HG03575 (cell line): ENCODE results near the gene BANP.
"Not testable (repeated sequence)": the region's sequence is repeated elsewhere in the genome, so short reads cannot be mapped to it uniquely, and the experiment has no call there.

Source experiments
- ATAC-seq: cut with Tn5 transposase; IDR thresholded peaks from one replicate; pipeline ENCODE4 v1.9.1; 2021; ENCODE audit not compliant: unreplicated experiment, insufficient number of reproducible peaks, low FRiP score; ENCODE audit errors: extremely low read depth

The BANP gene, protein sequence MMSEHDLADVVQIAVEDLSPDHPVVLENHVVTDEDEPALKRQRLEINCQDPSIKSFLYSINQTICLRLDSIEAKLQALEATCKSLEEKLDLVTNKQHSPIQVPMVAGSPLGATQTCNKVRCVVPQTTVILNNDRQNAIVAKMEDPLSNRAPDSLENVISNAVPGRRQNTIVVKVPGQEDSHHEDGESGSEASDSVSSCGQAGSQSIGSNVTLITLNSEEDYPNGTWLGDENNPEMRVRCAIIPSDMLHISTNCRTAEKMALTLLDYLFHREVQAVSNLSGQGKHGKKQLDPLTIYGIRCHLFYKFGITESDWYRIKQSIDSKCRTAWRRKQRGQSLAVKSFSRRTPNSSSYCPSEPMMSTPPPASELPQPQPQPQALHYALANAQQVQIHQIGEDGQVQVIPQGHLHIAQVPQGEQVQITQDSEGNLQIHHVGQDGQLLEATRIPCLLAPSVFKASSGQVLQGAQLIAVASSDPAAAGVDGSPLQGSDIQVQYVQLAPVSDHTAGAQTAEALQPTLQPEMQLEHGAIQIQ

GRCh38 chr16:87950765-87951551, at the start of gene BANP:
TSS of gene BANP (plus strand) at chr16:87951434. CDS start at chr16:87975116, 23,682 bp downstream.
- ATAC-seq, result peak; percentile 73

DNA sequence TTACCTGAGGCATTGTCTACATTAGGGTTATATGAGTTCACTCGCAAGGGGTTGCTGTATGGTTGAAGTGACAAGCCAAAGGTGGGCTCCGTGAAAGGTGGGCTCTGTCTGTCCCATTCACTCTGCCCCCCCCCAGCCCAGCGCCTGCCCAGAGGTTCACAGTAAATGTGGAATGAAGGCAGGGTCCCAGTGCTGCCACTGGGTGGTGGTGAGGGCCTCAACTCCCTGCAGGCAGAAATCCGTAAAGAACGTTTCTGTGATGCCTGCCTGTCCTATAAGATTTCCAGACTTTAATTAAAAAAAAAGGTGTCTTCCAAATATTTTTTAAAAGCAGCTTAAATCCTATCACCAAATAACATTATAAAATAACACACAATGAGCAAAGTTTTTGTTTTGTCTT, 46.3 kb upstream of the BANP start:
- not testable (repeated sequence) for ATAC-seq

DNA sequence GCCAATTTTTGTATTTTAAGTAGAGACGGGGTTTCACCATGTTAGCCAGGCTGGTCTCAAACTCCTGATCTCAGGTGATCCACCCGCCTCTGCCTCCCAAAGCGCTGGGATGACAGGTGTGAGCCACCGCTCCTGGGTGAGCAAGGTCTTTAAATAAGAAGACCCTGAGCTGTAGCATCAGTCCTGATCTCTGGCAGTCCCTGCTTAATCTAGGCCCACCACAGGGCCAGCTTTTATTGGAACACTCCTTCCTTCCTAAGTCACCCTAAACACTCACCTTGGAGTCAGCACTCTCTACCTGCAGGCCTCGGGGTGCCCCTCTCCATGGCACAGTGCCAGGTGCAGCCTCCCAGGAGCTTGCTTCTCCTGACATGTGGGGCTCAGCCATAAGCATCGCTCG, 45.7 kb upstream of the BANP start:
- not testable (repeated sequence) for ATAC-seq

GRCh38 chr16:87908101-87908500, 43.1 kb upstream of the BANP start:
- not testable (repeated sequence) for ATAC-seq

DNA sequence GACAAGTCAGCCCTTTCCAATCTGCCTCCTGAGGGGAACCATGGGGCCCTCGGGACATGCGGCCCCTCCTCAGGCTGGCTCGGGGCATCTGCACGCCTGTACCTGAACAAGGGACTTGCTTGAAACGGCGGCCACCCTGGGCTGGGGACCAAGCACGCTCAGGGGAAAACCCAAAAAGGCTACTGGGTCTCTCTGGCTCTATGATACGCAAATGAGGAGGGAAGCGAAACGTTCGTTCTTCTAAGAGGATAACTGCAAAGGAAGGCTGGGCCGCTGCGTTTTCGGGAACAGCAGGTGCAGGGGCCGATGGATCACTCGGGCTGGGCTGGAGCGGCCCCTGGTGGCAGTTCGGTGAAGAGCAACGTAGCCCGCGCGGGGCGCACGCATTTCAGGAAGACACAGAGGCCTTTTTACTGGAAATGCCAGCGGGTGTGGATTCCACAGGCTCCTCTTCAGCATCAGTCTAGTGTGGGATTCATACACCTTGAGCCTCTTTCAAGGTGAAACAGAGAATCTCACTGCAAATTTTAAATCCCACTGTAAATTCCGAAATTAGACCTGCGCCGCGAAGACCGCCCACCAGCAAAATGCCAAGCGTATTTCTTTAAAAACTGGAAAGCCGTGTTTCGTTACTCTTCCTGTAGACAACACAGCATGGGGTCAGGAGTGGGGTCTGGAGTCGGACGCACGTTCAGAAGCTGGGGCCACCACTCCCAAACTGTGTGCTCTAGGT, 41.9 kb upstream of the BANP start:
- ATAC-seq, result not testable (repeated sequence)

GRCh38 chr16:87911106-87911763, 40.0 kb upstream of the BANP start:
- not testable (repeated sequence) for ATAC-seq

DNA sequence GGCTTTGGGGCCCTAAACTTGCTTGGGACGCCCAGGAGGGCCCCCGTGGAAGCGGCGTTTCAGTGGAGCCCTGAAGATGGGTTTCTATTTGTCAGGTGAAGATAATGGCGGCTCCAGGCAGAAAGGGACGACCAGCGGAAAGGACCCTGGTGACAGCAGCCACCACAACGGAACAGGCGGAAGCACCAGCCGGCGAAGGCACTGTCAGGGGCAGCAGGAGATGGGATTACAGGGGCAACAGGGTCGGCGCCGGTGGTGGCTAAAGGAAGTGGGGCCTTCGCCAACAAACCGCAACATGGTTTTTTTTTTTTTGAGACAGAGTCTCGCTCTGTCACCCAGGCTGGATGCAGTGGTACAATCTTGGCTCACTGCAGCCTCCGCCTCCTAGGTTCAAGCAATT, 38.5 kb upstream of the BANP start:
- ATAC-seq, result not testable (repeated sequence)

GRCh38 chr16:87914021-87914725, 37.1 kb upstream of the BANP start:
- not testable (repeated sequence) for ATAC-seq

DNA sequence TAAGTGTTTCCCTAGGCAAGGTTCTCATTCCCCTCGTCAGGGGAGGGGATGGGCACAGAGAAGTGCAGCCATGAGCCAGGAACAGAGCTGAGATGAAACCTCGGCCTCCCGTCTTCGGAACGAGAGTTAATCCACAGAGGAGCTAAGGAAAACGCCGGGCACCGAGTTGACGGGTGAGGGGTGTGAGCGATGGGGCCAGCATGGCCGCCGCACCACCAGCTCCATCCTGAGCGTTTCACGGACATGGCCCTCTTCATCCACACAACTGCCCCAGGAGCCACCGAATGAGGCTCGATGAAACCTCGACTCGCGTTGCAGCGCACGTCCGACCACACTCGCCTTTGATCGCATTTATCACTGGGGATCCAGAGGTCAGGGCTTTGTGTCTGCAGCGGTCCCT, 36.4 kb upstream of the BANP start:
- ATAC-seq, result no peak

- ATAC-seq, result no peak
Observed at GRCh38 chr16:87917503-87917902, 33.7 kb upstream of the BANP start.

DNA sequence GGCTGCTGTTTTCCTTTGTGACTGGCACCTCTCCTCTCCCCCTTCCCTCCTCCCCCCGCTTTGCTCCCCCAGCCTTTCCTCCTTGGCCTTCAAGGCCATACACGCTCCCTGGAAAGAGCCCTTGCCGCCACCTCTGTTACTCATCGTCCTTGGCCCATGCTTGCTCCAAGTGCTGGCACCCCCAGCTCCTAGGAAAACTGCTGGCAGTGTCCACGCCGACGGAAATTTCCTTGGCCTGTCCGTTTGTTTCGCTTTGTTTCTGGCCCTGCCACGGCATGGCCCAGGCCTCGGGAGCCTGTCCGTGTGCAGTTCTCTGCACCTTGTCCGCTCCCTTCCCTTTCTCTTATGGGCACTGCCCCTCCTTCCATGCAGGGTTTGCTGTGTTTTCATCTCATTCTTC, 32.9 kb upstream of the BANP start:
- ATAC-seq, result no peak

DNA sequence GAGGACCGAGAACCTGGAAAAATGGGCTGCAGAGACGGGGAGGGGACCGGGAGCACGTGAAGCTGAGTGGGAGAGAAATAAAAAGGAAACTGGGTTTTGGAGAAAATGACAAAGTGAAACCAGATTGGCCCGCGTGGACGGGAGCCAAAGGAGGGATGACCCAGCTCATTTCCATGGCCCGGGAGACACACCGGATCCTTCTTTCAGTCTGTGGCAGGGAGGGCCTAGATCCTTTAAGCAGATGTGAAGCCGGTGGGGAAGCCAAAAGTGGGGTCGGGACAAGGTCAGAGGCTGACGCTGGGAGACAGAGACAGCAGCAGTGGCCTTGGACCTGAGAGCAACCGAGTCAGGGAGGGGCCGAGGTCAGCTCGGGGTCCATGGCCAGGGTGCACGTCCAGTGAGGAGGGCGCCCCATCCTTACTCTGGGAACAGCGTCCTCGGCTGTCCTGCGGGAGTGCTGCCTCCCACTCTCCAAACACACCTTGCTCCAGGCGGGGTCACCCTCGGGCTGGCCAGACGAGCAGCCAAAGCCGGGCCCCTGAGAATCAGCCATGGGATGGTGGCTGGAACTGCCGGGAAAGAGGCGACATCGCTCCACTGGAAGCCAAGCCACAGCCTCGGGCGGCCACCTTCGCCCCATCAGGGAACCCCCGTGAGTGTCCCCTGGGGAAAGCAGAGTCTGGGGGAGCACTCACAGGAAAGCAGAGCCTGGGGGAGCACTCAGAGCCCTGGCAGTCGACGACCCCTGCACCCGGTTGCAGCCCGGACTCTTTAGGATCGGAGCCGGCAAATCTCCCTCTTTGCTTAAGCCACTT, 32.2 kb upstream of the BANP start:
- ATAC-seq, result no peak

DNA sequence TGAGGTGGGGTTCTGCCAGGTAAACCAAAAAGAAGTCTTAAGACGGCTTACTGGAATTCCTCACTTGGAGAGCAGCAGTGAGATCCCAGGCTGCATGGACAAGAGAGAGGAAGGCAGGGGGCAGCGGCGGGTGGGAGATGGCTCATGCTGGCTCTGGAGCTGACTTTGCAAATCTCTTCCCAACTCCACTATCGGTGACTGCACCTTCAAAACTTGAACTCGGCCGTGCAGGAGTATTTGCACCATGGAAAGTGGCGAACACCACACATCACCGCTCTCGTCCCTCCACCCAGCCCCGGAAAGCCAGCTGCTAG, 31.6 kb upstream of the BANP start:
- ATAC-seq, result no peak

GRCh38 chr16:87921236-87921773, 29.9 kb upstream of the BANP start:
- no peak for ATAC-seq

DNA sequence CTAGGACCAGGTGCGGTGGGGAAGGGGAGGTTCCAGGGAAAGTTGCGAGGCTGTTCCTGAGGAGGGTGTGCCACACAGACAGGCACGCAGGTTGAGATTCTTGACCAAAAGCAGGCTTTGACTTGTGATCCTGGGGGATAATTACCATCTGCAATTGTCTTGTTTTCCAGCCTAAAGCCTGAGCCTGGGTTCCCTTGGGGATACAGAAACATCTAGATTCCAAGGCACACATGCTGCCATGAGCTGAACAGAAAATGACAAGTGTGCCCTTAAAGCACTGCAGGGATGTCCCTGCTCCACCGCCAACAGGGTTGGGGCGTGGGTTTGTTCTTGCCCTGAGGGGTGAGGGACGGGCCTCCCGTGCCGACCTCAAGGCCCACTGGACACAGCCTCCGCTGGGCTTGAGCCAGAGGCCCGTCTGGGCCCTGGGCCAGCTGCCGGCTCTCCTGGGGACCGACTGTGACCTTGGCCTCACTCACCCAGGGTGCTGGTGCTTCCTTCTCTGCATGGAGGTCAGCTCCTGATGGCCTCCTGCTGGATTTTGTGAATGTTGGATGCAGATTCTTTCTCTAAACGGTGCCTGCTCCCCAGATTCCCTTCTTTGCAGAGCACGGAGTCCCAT, 28.9 kb upstream of the BANP start:
- ATAC-seq, result no peak

DNA sequence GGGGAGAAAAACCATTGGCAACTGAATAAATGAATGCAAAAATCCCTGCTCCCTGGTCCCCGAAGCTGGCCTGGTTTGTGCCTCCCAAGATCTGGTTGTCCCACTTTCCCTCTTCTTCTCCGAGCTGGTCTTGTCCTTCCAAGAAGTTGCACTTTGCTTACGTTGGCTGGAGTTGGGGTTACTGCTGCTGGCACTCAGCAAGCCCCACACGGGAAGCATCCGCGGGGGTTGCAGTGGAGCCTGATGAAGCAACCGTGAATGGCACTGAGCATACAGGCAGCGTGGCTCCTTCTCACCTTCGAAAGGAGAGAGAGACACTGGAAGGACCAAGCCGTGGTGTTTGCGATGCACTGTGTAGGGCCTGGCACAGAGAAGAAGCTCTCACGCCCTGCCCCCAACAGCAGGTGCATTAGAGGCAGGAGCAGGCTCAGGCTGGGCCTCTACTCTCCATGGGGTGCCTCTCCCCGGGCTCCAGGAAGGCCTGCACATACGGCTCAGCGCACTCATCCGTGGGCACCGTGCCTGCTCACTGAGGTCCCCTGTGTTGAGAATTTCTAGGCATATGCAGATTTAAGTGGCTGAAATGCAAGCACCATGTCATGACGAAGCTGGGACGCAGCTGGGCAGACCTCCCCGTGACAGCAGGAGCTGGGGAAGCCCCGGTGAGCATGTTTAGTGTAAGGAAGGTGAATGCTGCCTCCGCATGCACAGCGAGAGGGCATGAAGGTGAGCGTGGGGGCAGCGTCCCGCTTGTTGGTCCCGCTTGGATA, 27.0 kb upstream of the BANP start:
- ATAC-seq, result no peak
